Keratinocyte (primary cell): Measurements from ENCODE around the gene LRRN3.

Source experiments
- CTCF ChIP-seq, 3 experiments: IDR thresholded peaks in 1 of 3; conservative IDR thresholded peaks in 1 of 3; optimal IDR thresholded peaks in 1 of 3; 2 replicates in 2 of 3; 3 replicates in 1 of 3; pipeline versions ENCODE3 to v1.5.1; 2011; ENCODE audit warnings: low read length in 3 of 3, mild to moderate bottlenecking in 3 of 3, moderate library complexity in 2 of 3, control low read depth in 1 of 3, inconsistent platforms in 1 of 3; ENCODE audit not compliant: insufficient read depth in 2 of 3; ENCODE audit errors: extremely low read depth in 1 of 3
- EZH2 ChIP-seq: IDR thresholded peaks from one replicate; pipeline ENCODE4 v1.6.1; 2012; ENCODE audit warnings: inconsistent platforms, mild to moderate bottlenecking, low read length, moderate library complexity

GRCh38 chr7:111159426-111159825 is 68.5 kb downstream of the LRRN3 start:
- TF ChIP-seq EZH2 (no peak), CTCF (optimal IDR thresholded peaks at IDR 0.05 in 1 of 3, IDR thresholded peaks at IDR 0.05 in 1 of 3, conservative IDR thresholded peaks at IDR 0.05 in 1 of 3; ENCODE audit: extremely low read depth in 1 of 3, insufficient read depth in 2 of 3, low read length in 3 of 3) (no peak)
